ENCODE data around the gene PROB1.
A peak's percentile ranks its signal among the peaks of the same experiment; 100 is the strongest.
"Not testable (repeated sequence)": the region's sequence is repeated elsewhere in the genome, so short reads cannot be mapped to it uniquely, and the experiment has no call there.

PROB1 gene

GRCh38 chr5:139394654-139395566, at the start of gene PROB1:
TSS of gene PROB1 (minus strand) at chr5:139395104. CDS start at chr5:139395081, 23 bp downstream.
- DNase-seq (ENCODE audit: low read depth in 2 of 2) = no peak

- DNase-seq (ENCODE audit: low read depth in 2 of 2) = no peak
Measured at GRCh38 chr5:139443831-139444453, 49.0 kb upstream of the PROB1 start.

- not testable (repeated sequence) for DNase-seq (ENCODE audit: low read depth in 2 of 2)
Measured at GRCh38 chr5:139440416-139440815, 45.5 kb upstream of the PROB1 start.

- peak; percentile 76 to 79 for DNase-seq (ENCODE audit: low read depth in 2 of 2)
Measured at GRCh38 chr5:139439013-139439903, 44.4 kb upstream of the PROB1 start, which contains the start of gene DNAJC18. TSS of gene DNAJC18 (minus strand) at chr5:139439525. CDS start at chr5:139439445, 80 bp downstream.

- no peak for DNase-seq (ENCODE audit: low read depth in 2 of 2)
Measured at GRCh38 chr5:139438707-139439012, 43.8 kb upstream of the PROB1 start.

GRCh38 chr5:139435676-139436075, 40.8 kb upstream of the PROB1 start:
- DNase-seq (ENCODE audit: low read depth in 2 of 2) = no peak

GRCh38 chr5:139431706-139432105, 36.8 kb upstream of the PROB1 start:
- DNase-seq (ENCODE audit: low read depth in 2 of 2) = no peak

GRCh38 chr5:139430015-139430414, 35.1 kb upstream of the PROB1 start:
- DNase-seq (ENCODE audit: low read depth in 2 of 2) = no peak

- no peak for DNase-seq (ENCODE audit: low read depth in 2 of 2)
Measured at GRCh38 chr5:139426203-139426885, 31.4 kb upstream of the PROB1 start.

- DNase-seq (ENCODE audit: low read depth in 2 of 2) = no peak
Measured at GRCh38 chr5:139425497-139425896, 30.6 kb upstream of the PROB1 start.

GRCh38 chr5:139422307-139422893, 27.5 kb upstream of the PROB1 start:
- DNase-seq (ENCODE audit: low read depth in 2 of 2) = peak; percentile 19 to 23

GRCh38 chr5:139419226-139420192, 24.6 kb upstream of the PROB1 start:
- no peak for DNase-seq (ENCODE audit: low read depth in 2 of 2)

- no peak for DNase-seq (ENCODE audit: low read depth in 2 of 2)
Measured at GRCh38 chr5:139418793-139419192, 23.9 kb upstream of the PROB1 start.

- no peak for DNase-seq (ENCODE audit: low read depth in 2 of 2)
Measured at GRCh38 chr5:139417214-139417613, 22.3 kb upstream of the PROB1 start.

- no peak for DNase-seq (ENCODE audit: low read depth in 2 of 2)
Measured at GRCh38 chr5:139416651-139417050, 21.7 kb upstream of the PROB1 start.

GRCh38 chr5:139415869-139416268, 21.0 kb upstream of the PROB1 start:
- no peak for DNase-seq (ENCODE audit: low read depth in 2 of 2)

GRCh38 chr5:139415221-139415861, 20.4 kb upstream of the PROB1 start:
- no peak for DNase-seq (ENCODE audit: low read depth in 2 of 2)

- DNase-seq (ENCODE audit: low read depth in 2 of 2) = no peak
Measured at GRCh38 chr5:139414581-139415130, 19.8 kb upstream of the PROB1 start.

- DNase-seq (ENCODE audit: low read depth in 2 of 2) = no peak
Measured at GRCh38 chr5:139413963-139414362, 19.1 kb upstream of the PROB1 start.
